ENCODE measurements around the gene IL4R. TPM values are rescaled to one million over a fixed set of nuclear protein-coding genes. Genes with fewer than 3 reads are reported as not detected.

The IL4R gene
- total and polyA plus RNA-seq, 10 of the 15 experiments (the other 5 are each of a cell fraction or from before 2014, with no cell fraction given): 2.6 to 70.4 (median 36.6) TPM

DNA sequence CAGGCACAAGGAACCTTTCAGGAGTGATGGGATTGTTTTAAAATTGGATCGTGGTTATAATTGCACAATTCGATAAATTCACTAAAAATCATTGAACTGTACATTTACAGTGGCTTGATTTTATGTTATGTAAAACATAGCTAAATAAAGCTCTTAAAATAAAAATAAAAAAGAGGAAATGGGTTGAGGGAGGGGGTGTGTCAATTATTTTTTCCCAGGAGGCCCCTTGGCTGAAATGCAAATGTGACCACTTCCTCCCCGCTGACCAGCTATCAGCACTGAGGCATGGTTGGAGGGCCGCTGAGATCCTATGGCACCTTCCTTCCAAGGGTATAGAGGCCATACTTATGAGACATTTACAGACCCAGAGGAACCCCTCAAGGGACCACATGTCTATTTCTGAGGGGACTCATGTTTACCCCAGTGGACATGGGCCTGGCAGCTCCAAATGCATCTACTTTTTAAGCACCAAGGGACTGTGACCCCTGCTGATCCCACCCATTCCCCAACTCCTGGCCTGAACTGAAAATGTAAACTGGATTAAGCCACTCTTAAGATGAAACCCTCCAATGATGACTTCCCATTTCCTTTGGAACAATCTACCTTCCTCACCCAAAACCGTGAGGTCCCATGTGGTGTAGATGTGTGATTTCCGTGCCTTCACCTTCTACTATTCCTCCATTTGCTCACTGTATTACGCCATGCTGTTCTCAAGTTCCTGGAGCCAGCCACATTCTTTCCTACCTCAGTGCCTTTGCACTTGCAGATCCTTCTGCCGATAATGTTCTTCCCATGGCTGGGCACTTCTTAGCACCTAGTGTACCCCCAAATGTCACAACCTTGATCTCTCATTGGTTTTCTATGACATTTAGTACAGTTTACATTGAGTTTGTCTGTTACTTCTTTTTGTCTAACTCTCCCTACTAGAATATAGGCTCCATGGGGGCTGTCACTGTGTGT lies 85.4 kb downstream of the IL4R start:
- Histone ChIP-seq H2AFZ (ENCODE audit: control insufficient read depth, low read depth, low read length) (peak overlapping the region; percentile 61), H3K4me3 (peak overlapping the region; percentile 42; the same call in 1 of the 2 replicates), H3K9ac (ENCODE audit: control insufficient read depth, insufficient read depth, low read length) (peak overlapping the region; percentile 47; the same call in 1 of the 2 replicates), H3K36me3 (ENCODE audit: control insufficient read depth in 2 of 2, insufficient read depth in 2 of 2, low read length in 1 of 2) (no peaks in the 10 kb centered on the region; a peak in 1 of 4 replicates), H3K4me2 (ENCODE audit: control insufficient read depth, insufficient read depth) (peak overlapping the region; percentile 83), H3K27ac (ENCODE audit: control insufficient read depth, insufficient read depth) (peak overlapping the region; percentile 97), H4K20me1 (ENCODE audit: control insufficient read depth, insufficient read depth) (no peaks in the 10 kb centered on the region), H3K79me2 (ENCODE audit: control insufficient read depth, insufficient read depth, low read length) (peaks cover 40% of the 10 kb centered on the region), H3K27me3 (replicated peaks in 1 of 2; ENCODE audit: control insufficient read depth in 2 of 2, insufficient read depth in 2 of 2, low read length in 1 of 2) (no peaks in the 10 kb centered on the region), H3K4me1 (ENCODE audit: control insufficient read depth, insufficient read depth, low read length) (peaks cover 40% of the 10 kb centered on the region), H3K9me3 (replicated peaks; ENCODE audit: control insufficient read depth, insufficient read depth, low read length) (no peaks in the 10 kb centered on the region; the same call in none of the 3 replicates)
- SMC1A ChIA-PET (ENCODE audit: uncharacterized antibody, unreplicated experiment): interaction anchor here (0.7 to 10.9 kb wide), 19 partner anchors 8 to 229 kb away, joined by 3 to 220 read pairs (median 4); no protein-coding TSS in a partner anchor
- BruUV-seq (replicated peaks): no TSS peak
- WGBS (ENCODE audit: insufficient coverage, insufficient replicate concordance, low lambda C conversion rate, missing lambda C conversion rate): 16% methylated on average over 8 of the region's 8 CpGs
- ATAC-seq (peak; percentile 58), DNase-seq (ENCODE audit: low read depth, low spot score) (peak; percentile 89), FAIRE-seq (peak; percentile 52)
- CTCF ChIA-PET: interaction anchor here (0.6 to 3.3 kb wide), 14 partner anchors 8 to 162 kb away, joined by 3 to 29 read pairs (median 6); no protein-coding TSS in a partner anchor
- RAD21 ChIA-PET (ENCODE audit: unreplicated experiment): interaction anchor here (0.8 to 12.8 kb wide), 19 partner anchors 8 to 206 kb away, joined by 3 to 224 read pairs (median 8); no protein-coding TSS in a partner anchor
- in situ Hi-C loops (cut with MboI): no loop called here
- POLR2A ChIA-PET: interaction anchor here (0.6 to 11.1 kb wide), 18 partner anchors 8 to 162 kb away, joined by 3 to 208 read pairs (median 4); no protein-coding TSS in a partner anchor
- intact Hi-C loops (cut with micrococcal nuclease; ENCODE audit: unreplicated experiment): loop anchor here (1.0 kb wide), 2 partner anchors 10 to 24 kb away; no protein-coding TSS in a partner anchor
- TF ChIP-seq CREB1 (IDR thresholded peaks at IDR 0.05; ENCODE audit: low read depth) (no peak), ASH2L (IDR thresholded peaks at IDR 0.05; ENCODE audit: borderline replicate concordance, low read depth) (no peak), ZNF24 (IDR thresholded peaks at IDR 0.05) (no peak), CBX3 (IDR thresholded peaks at IDR 0.05; ENCODE audit: borderline replicate concordance, low read depth) (no peak), HDAC2 (IDR thresholded peaks at IDR 0.05) (0 out of 2 replicates have a peak, but pooled peaks have one; percentile 41), EED (IDR thresholded peaks at IDR 0.05; ENCODE audit: low read depth) (peak; percentile 66), IKZF2 (IDR thresholded peaks at IDR 0.05) (peak; percentile 68 to 87), MLLT1 (IDR thresholded peaks at IDR 0.05) (peak; percentile 50; the same call in 1 of the 2 replicates), EZH2 (IDR thresholded peaks at IDR 0.05; ENCODE audit: borderline replicate concordance, control insufficient read depth, low read depth, low read length) (no peak), SMAD1 (IDR thresholded peaks at IDR 0.05; ENCODE audit: low read depth, partially characterized antibody) (peak; percentile 38), POLR2A (IDR thresholded peaks at IDR 0.05; ENCODE audit: low read depth, low read length) (no peak), CEBPZ (IDR thresholded peaks at IDR 0.05; ENCODE audit: low read depth, low read length) (no peak), CBFB (IDR thresholded peaks at IDR 0.05; ENCODE audit: low read depth) (0 out of 2 replicates have a peak, but pooled peaks have one; percentile 54), POLR2AphosphoS5 (IDR thresholded peaks at IDR 0.05; ENCODE audit: low read length) (peak; percentile 68), USF1 (IDR thresholded peaks at IDR 0.05; ENCODE audit: borderline replicate concordance, extremely low read length, insufficient read depth, low read depth, low read length) (no peak)
- TF ChIP-seq, protein P1, sequence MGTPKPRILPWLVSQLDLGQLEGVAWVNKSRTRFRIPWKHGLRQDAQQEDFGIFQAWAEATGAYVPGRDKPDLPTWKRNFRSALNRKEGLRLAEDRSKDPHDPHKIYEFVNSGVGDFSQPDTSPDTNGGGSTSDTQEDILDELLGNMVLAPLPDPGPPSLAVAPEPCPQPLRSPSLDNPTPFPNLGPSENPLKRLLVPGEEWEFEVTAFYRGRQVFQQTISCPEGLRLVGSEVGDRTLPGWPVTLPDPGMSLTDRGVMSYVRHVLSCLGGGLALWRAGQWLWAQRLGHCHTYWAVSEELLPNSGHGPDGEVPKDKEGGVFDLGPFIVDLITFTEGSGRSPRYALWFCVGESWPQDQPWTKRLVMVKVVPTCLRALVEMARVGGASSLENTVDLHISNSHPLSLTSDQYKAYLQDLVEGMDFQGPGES (IDR thresholded peaks at IDR 0.05): no peak
